Activated T-helper 2 cell treated with anti-CD3 and anti-CD28 coated beads, Interferon-gamma antibody, Interleukin-2, Interleukin-4, amounts not matched to agents 10 μg/mL and 5 μg/mL and 100 μg/mL, durations not matched to agents 14 hours and 24 hours and 36 hours (primary cell): ENCODE results near the gene PPP6C. TPM values are rescaled to one million over a fixed set of nuclear protein-coding genes. Genes with fewer than 3 reads are reported as not detected.
"Not testable (repeated sequence)": the region's sequence is repeated elsewhere in the genome, so short reads cannot be mapped to it uniquely, and the experiment has no call there.

Source experiments
- DNase-seq: peaks from one replicate; pipeline ENCODE4 v3.0.0; 2021; ENCODE audit warnings: low spot score
- H3K27ac Mint-ChIP-seq: one replicate; pipeline ENCODE4 v1.8.0; 2021; ENCODE audit warnings: mixed read lengths
- H3K27me3 Mint-ChIP-seq: one replicate; pipeline ENCODE4 v1.8.0; 2021; ENCODE audit warnings: low read depth, mixed read lengths
- H3K36me3 Mint-ChIP-seq: one replicate; pipeline ENCODE4 v1.8.0; 2021; ENCODE audit warnings: low read depth, mixed read lengths
- H3K4me1 Mint-ChIP-seq: one replicate; pipeline ENCODE4 v1.8.0; 2021; ENCODE audit warnings: low read depth, mixed read lengths
- H3K4me3 Mint-ChIP-seq: one replicate; pipeline ENCODE4 v1.8.0; 2021; ENCODE audit warnings: low read depth, mild to moderate bottlenecking, moderate library complexity, mixed read lengths
- H3K9me3 Mint-ChIP-seq: one replicate; pipeline ENCODE4 v1.8.0; 2021; ENCODE audit warnings: mixed read lengths
- intact Hi-C: fragments of 100-400 bp; cut with micrococcal nuclease; formaldehyde crosslinking; loops from one replicate; pipeline ENCODE4 v1.15.1; 2023
- total RNA-seq: library from RNA; stranded (reverse); gene quantifications from 2 replicates; pipeline ENCODE4 v1.2.3, GENCODE V29; 2022

The PPP6C gene
- total RNA-seq = 44.3 and 44.9 TPM in 2 replicates

DNA sequence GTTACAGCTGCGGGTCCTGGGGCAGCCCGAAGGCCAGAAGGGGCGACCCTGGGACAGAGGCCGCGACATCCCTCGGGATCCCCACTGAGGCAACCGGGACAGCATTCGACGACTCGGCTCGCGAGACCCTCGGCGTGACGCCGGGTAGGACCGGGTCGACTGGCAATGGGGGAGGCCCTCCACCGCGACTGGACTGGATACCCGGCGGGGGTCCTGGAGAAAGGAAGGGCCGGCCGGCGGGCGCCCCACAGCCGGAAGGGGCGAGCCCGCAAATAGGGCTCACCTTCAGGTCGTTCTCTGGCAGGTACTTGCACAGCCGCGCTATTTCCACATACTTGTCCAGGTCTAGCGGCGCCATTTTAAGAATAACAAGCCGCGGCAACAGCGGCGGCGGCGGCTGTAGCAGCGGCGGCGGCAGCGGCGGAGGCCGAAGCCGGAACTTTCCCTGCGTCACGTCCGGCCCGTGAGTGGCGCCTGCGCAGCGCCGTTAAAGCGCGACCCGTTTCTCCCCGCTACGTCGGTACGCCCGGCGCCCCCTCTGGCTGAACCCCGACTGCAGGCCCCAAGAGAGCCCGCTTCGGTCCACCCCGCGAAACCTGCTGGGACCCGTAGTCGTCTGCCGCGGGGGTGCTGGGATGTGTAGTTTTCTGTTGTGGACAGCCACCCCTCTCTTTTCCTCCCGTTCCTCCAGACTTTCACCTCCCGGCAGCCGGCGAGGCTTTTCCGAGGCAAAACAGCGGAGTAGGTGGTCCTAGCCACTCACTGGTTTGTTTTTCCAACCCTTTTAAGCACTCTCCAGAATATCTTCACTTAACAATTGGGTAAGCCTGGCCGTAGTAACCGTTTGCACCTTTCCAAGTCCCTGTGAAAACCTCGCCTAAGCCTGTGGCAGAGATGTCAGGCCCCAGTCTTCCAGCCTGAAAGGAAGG, at the start of gene PPP6C:
TSS of gene PPP6C (minus strand) at position 443 of the 929 bp plus-strand sequence. CDS start at position 358, 85 bp downstream.
- H3K4me3 Mint-ChIP-seq = peak within 1 kb of the TSS; percentile 94
- H3K27ac Mint-ChIP-seq = peak within 1 kb of the TSS; percentile 91
- intact Hi-C loops = loop anchor here (1.0 to 5.0 kb wide), 5 partner anchors 11 to 317 kb away; partner anchors contain the start of genes GAPVD1, GOLGA1, HSPA5 and RABEPK
- H3K9me3 Mint-ChIP-seq = no peaks in the 10 kb centered on the region
- no peaks in the 10 kb centered on the region for H3K27me3 Mint-ChIP-seq
- peaks cover 7% of the 10 kb centered on the region for H3K36me3 Mint-ChIP-seq
- H3K4me1 Mint-ChIP-seq = peaks cover 20% of the 10 kb centered on the region
- DNase-seq = peak; percentile 96

DNA sequence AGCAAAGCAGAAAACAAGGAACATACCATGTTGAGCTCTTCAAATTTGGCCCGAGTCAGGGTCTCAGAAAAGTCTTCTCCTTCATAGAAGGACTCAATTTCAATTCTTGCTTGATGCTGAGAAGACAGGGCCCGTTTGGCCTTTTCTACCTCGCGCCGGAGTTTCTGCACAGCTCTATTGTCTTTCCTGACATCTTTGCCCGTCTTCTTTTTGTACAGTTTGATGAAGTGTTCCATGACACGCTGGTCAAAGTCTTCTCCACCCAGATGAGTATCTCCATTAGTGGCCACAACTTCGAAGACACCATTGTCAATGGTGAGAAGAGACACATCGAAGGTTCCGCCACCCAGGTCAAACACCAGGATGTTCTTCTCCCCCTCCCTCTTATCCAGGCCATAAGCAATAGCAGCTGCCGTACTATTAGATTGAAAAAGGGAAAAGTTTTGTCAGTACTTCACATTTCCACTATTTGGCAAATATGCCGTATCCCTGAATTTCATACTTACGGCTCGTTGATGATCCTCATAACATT, 49.4 kb upstream of the PPP6C start:
- intact Hi-C loops = loop anchor here (10.0 kb wide), 1 partner anchor 126 kb away; no protein-coding TSS in a partner anchor
- H3K4me3 Mint-ChIP-seq = peak overlapping the region; percentile 100
- H3K9me3 Mint-ChIP-seq = no peaks in the 10 kb centered on the region
- H3K27me3 Mint-ChIP-seq = no peaks in the 10 kb centered on the region
- DNase-seq = no peak
- H3K36me3 Mint-ChIP-seq = peaks cover 68% of the 10 kb centered on the region
- peaks cover 43% of the 10 kb centered on the region for H3K4me1 Mint-ChIP-seq
- peak overlapping the region; percentile 28 for H3K27ac Mint-ChIP-seq

DNA sequence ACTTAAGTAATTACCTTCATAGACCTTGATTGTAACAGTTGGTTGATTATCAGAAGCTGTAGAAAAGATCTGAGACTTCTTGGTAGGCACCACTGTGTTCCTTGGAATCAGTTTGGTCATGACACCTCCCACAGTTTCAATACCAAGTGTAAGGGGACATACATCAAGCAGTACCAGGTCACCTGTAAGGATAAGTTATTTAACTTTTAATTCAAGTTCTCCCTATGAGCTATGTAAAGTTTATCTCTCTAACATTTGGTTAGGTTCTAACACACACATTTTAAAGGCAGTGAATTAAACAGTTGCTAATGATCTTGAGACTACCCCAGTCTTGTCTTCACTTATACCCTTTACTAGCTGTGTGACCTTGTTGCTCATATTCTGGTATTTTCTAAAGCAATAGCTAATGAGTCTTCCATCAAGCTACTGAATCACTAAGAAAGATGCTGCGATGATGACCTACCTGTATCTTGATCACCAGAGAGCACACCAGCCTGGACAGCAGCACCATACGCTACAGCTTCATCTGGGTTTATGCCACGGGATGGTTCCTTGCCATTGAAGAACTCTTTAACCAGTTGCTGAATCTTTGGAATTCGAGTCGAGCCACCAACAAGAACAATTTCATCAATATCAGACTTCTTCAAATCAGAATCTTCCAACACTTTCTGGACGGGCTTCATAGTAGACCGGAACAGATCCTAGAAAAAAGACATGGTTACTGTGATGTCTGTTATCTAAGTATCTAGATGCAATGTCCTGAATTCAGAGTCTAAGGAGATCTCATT, 48.7 kb upstream of the PPP6C start:
- H3K27ac Mint-ChIP-seq = peak overlapping the region; percentile 55
- intact Hi-C loops = loop anchor here (10.0 kb wide), 1 partner anchor 126 kb away; no protein-coding TSS in a partner anchor
- peaks cover 74% of the 10 kb centered on the region for H3K36me3 Mint-ChIP-seq
- H3K9me3 Mint-ChIP-seq = no peaks in the 10 kb centered on the region
- H3K4me1 Mint-ChIP-seq = peaks cover 39% of the 10 kb centered on the region
- H3K27me3 Mint-ChIP-seq = no peaks in the 10 kb centered on the region
- peak overlapping the region; percentile 100 for H3K4me3 Mint-ChIP-seq
- DNase-seq = no peak

DNA sequence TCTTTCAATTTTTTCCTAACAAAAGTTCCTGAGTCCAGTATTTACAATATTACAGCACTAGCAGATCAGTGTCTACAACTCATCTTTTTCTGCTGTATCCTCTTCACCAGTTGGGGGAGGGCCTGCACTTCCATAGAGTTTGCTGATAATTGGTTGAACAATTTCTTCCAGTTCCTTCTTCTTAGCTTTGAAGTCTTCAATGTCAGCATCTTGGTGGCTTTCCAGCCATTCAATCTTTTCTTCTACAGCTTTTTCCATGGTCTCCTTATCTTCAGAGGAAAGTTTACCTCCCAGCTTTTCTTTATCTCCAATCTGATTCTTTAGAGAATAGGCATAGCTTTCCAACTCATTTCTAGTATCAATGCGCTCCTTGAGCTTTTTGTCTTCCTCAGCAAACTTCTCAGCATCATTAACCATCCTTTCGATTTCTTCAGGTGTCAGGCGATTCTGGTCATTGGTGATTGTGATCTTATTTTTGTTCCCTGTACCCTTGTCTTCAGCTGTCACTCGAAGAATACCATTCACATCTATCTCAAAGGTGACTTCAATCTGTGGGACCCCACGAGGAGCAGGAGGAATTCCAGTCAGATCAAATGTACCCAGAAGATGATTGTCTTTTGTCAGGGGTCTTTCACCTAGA, 47.0 kb upstream of the PPP6C start:
- not testable (repeated sequence) for DNase-seq, H3K27me3 Mint-ChIP-seq, H3K9me3 Mint-ChIP-seq
- intact Hi-C loops = loop anchor here (10.0 kb wide), 1 partner anchor 128 kb away; no protein-coding TSS in a partner anchor
- Mint-ChIP-seq H3K27ac (peak overlapping the region; percentile 50), H3K4me1 (peaks cover 35% of the 10 kb centered on the region), H3K4me3 (peak overlapping the region; percentile 100), H3K36me3 (peaks cover 82% of the 10 kb centered on the region)

DNA sequence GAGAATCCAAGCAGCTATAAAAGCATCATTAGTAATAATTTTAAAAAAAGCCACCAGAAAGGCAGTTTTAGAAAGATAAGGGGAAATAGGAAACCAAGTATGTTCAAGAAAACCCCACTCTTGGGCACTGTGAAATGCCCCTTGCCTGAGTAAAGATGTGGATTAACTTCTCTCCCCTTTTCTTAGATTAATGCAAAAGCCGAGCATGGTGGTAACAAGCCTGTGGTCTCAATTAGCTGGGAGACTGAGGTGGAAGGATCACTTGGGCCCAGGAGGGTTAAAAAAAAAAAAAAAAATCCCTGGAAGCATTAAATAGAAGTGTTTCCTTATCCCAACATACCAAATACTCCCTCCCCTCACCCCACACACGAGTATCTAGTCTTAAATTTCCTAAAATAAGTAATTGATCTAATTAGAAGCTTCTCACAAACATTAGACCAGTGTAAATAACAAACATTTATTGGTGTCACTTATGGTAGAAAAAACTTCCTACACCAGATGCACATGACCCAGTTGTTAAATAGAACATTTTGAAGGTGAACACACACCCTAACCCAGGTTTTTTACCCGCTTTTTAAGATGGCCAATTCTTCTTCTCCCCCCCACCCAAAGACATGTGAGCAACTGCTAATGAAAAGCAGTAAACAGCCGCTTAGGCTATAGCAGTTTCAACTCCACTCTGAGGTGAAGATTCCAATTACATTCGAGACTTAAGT, 46.4 kb upstream of the PPP6C start:
- peaks cover 35% of the 10 kb centered on the region for H3K4me1 Mint-ChIP-seq

DNA sequence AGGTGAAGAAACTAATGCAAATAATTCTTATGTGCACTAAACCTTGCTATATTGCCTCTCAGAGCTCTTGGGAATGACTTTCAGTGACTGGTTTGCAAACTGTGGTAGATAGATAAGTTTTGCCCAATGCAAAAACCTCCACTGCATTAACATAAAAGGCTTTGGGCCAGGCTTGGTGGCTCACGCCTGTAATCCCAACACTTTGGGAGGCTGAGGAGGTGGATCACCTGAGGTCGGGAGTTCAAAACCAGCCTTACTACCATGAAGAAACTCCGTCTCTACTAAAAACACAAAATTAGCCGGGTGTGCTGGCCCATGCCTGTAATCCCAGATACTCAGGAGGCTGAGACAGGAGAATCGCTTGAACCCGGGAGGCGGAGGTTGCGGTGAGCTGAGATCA, 44.5 kb upstream of the PPP6C start:
- peaks cover 33% of the 10 kb centered on the region for H3K4me1 Mint-ChIP-seq
- H3K36me3 Mint-ChIP-seq = peaks cover 66% of the 10 kb centered on the region
- not testable (repeated sequence) for H3K27ac Mint-ChIP-seq, H3K27me3 Mint-ChIP-seq, DNase-seq, H3K4me3 Mint-ChIP-seq, H3K9me3 Mint-ChIP-seq
- intact Hi-C loops = loop anchor here (10.0 kb wide), 1 partner anchor 131 kb away; no protein-coding TSS in a partner anchor

More for the DNA sequence above, 46.4 kb upstream of the PPP6C start:
- peak overlapping the region; percentile 100 for H3K4me3 Mint-ChIP-seq
- intact Hi-C loops = loop anchor here (10.0 kb wide), 1 partner anchor 129 kb away; no protein-coding TSS in a partner anchor
- H3K9me3 Mint-ChIP-seq = no peaks in the 10 kb centered on the region
- no peaks in the 10 kb centered on the region for H3K27me3 Mint-ChIP-seq
- H3K36me3 Mint-ChIP-seq = peaks cover 81% of the 10 kb centered on the region
- no peak overlapping the region for H3K27ac Mint-ChIP-seq
- no peak for DNase-seq

DNA sequence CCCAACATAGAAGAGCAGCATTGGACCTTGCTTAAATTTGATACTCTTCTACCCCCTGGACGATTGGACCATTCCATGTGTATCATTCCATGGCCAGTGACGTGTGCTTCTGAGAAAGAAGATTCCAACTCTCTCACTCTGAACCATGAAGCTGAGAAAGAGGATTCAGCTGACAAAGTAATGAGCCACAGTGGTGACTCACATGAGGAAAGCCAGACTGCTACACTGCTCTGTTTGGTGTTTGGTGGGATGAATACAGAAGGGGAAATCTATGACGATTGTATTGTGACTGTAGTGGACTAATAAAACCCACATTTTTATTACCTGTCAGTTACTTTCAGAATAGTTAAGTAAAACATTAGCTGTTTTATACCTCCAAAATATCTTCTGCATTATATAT, 44.1 kb upstream of the PPP6C start:
- H3K27me3 Mint-ChIP-seq = no peaks in the 10 kb centered on the region
- peaks cover 29% of the 10 kb centered on the region for H3K4me1 Mint-ChIP-seq
- H3K4me3 Mint-ChIP-seq = no peak overlapping the region
- H3K27ac Mint-ChIP-seq = no peak overlapping the region
- no peaks in the 10 kb centered on the region for H3K9me3 Mint-ChIP-seq
- no peak for DNase-seq
- peaks cover 61% of the 10 kb centered on the region for H3K36me3 Mint-ChIP-seq
- intact Hi-C loops = loop anchor here (10.0 kb wide), 1 partner anchor 131 kb away; no protein-coding TSS in a partner anchor

DNA sequence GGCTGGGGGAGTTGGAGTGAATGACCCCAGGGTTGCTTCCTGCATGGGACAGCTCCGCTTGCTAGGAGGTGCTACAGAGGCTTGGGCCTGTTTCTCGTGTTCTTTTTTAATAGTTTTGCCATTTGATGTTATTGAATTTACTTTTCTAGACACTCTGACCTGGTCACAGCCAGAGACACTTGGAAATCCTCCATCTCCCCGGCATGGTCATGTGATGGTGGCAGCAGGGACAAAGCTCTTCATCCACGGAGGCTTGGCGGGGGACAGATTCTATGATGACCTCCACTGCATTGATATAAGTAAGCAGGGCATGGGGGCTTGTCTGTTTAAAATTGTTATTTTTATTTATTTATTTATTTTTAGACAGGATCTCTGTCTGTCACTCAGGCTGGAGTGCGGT, 38.2 kb upstream of the PPP6C start:
- no peak overlapping the region for H3K27ac Mint-ChIP-seq
- peaks cover 17% of the 10 kb centered on the region for H3K36me3 Mint-ChIP-seq
- no peak overlapping the region for H3K4me3 Mint-ChIP-seq
- no peaks in the 10 kb centered on the region for H3K4me1 Mint-ChIP-seq
- intact Hi-C loops = no loop called here
- H3K27me3 Mint-ChIP-seq = no peaks in the 10 kb centered on the region
- DNase-seq = no peak
- H3K9me3 Mint-ChIP-seq = no peaks in the 10 kb centered on the region

DNA sequence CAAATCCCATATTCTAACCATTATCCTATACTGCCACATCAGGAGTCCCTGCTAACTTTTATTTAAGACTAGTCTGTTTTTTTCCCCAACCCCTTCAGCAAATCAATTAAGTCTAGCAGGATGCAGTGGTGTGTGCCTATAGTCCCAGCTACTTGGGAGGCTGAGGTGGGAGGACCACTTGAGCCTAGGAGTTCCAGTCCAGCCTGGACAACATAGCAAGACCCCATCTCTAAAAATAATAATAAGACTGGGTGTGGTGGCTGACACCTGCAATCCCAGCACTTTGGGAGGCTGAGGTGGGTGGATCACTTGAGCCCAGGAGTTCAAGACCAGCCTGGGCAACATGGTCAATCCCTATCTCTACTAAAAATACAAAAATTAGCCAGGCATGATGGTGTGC, 35.3 kb upstream of the PPP6C start:
- H3K4me1 Mint-ChIP-seq, DNase-seq, H3K27me3 Mint-ChIP-seq, H3K27ac Mint-ChIP-seq, intact Hi-C loops, H3K4me3 Mint-ChIP-seq, H3K9me3 Mint-ChIP-seq: not testable (repeated sequence)
- peaks cover 24% of the 10 kb centered on the region for H3K36me3 Mint-ChIP-seq

DNA sequence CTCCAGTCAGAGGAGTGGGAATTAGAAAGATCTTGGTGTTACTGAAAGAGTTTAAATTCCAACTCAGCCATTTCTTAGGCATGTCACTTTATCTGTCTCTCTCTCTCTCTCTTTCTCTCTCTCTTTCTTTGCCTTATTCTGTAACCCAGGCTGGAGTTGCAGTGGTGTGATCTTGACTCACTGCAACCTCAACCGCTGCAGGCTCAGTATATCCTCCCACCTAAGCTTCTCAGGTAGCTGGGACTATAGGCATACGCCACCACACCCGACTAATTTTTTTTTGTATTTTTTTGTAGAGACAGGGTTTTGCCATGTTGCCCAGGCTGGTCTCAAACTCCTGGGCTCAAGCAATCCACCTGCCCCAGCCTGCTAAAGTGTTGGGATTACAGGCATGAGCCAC, 29.0 kb upstream of the PPP6C start:
- intact Hi-C loops = no loop called here
- no peaks in the 10 kb centered on the region for H3K4me1 Mint-ChIP-seq
- H3K27ac Mint-ChIP-seq = no peak overlapping the region
- H3K36me3 Mint-ChIP-seq = peaks cover 32% of the 10 kb centered on the region
- H3K27me3 Mint-ChIP-seq = no peaks in the 10 kb centered on the region
- DNase-seq = no peak
- no peak overlapping the region for H3K4me3 Mint-ChIP-seq
- H3K9me3 Mint-ChIP-seq = no peaks in the 10 kb centered on the region

DNA sequence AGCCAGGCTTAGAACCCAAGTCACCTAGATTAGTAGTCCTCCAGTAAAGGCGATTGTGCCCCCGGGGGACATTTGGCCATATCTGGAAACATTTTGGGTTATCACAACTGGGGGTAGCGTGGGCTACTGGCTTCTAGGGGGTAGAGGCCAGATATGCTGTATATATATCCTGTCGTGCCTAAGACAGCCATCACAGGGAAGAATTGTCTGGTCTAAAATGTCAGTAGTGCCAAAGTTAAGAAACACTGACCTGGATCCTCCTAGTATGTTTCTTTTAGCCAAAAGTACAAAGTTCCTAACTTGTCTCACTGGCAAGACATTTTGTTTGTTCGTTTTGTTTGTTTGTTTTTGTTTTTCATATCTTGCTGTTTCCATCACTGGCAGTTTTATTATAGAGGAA, 24.6 kb upstream of the PPP6C start:
- H3K4me3 Mint-ChIP-seq = no peak overlapping the region
- no peaks in the 10 kb centered on the region for H3K4me1 Mint-ChIP-seq
- H3K9me3 Mint-ChIP-seq = no peaks in the 10 kb centered on the region
- H3K27me3 Mint-ChIP-seq = no peaks in the 10 kb centered on the region
- peaks cover 37% of the 10 kb centered on the region for H3K36me3 Mint-ChIP-seq
- intact Hi-C loops = no loop called here
- DNase-seq = no peak
- no peak overlapping the region for H3K27ac Mint-ChIP-seq
